HG02759 (cell line): ENCODE measurements around the gene GMNN.
"Not testable (repeated sequence)": the region's sequence is repeated elsewhere in the genome, so short reads cannot be mapped to it uniquely, and the experiment has no call there.

Experiments used
- ATAC-seq: cut with Tn5 transposase; IDR thresholded peaks from one replicate; pipeline ENCODE4 v1.9.1; 2021; ENCODE audit warnings: mild to moderate bottlenecking, moderate library complexity; ENCODE audit not compliant: unreplicated experiment

Gene GMNN

GRCh38 chr6:24761193-24761835, 13.4 kb upstream of the GMNN start:
- ATAC-seq = no peak

GRCh38 chr6:24761851-24762250, 12.9 kb upstream of the GMNN start:
- ATAC-seq = no peak

- ATAC-seq = no peak
Observed at GRCh38 chr6:24763578-24763977, 11.2 kb upstream of the GMNN start.

- ATAC-seq = not testable (repeated sequence)
Observed at GRCh38 chr6:24764833-24765828, 9.6 kb upstream of the GMNN start.

DNA sequence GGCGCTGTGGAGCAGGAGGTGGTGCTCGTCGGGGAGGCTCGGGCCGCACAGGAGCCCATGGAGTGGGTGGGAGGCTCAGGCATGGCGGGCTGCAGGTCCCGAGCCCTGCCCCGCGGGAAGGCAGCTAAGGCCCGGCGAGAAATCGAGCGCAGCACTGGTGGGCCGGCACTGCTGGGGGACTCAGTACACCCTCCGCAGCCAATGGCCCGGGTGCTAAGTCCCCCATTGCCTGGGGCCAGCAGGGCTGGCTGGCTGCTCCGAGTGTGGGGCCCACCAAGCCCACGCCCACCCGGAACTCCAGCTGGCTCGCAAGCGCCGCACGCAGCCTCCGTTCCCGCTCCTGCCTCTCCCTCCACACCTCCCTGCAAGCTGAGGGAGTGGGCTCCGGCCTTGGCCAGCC, 8.8 kb upstream of the GMNN start:
- not testable (repeated sequence) for ATAC-seq

- no peak for ATAC-seq
Observed at GRCh38 chr6:24766680-24767462, 7.9 kb upstream of the GMNN start.

GRCh38 chr6:24768361-24768760, 6.4 kb upstream of the GMNN start:
- ATAC-seq = no peak

DNA sequence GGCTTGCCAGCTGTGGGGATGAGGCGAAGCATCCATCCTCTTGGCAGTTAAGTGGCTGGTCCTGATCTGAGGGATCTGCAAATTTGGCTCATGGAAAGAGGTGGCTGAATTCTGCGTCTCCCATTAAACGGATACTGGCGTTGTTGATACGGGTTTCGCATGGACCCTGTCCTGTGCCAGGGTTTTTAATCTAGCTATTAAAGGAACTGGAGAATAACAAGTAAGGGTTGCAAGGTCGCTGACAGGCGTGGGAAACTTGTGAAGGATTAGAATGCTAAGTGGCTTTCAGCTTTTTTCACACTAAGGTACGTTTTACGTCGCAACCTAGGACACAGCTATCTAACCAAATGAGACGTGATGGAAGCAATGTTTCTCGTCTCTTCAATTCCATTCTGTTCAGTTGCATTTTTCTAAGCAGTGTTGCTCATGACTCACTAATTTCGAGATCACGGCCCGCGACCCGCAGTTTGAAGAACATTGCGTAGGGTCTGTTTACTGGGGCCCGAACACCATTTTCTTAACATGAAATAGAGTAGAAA, 852 bp downstream of the GMNN start:
- ATAC-seq = peak; percentile 11

GRCh38 chr6:24777227-24777626, 2.5 kb downstream of the GMNN start:
- no peak for ATAC-seq

DNA sequence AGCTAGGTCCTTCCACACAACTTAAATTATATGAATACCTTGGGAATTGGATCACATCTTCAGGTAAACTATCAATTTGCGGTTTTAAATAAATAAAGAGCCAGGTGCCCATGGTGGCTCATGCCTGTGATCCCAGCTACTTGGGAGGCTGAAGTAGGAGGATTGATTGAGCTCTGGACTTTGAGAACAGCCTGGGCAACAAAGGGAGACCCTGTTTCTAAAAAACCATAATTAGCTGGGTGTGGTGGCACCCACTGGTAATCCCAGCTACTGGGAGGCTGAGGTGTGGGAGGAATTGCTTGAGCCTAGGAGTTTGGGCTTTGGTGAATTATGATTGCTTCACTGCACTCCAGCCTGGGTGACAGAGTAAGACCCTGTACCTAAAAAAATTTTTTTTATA, 3.4 kb downstream of the GMNN start:
- ATAC-seq = no peak

GRCh38 chr6:24778878-24779277, 4.1 kb downstream of the GMNN start:
- ATAC-seq = no peak

DNA sequence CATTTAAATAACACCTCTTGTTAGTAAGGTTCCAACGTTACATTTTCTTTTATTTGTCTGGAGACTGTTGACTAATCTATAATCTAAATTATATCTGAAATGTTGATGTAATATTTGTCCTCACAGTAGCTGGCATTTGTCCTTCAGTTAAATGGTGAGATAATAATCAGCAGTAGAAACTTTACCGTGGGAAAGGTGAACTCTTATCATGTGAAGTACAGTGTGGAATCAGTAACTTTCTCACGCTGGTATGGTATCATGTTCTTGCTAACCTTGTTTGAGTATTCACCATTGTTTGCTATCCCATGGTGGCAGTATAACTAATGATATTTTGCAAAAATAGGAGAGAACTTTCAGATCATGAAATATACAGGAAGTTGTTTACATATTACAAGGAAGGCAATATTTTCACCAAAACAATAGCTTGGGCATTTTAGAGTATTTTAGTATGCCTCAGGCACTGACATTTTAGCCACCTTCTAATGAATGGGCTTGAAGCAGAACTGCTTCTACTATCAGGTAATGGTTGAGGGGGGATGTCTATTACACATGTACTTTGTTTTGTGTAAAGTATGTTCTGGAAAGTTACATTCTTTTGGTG, 4.8 kb downstream of the GMNN start:
- no peak for ATAC-seq

DNA sequence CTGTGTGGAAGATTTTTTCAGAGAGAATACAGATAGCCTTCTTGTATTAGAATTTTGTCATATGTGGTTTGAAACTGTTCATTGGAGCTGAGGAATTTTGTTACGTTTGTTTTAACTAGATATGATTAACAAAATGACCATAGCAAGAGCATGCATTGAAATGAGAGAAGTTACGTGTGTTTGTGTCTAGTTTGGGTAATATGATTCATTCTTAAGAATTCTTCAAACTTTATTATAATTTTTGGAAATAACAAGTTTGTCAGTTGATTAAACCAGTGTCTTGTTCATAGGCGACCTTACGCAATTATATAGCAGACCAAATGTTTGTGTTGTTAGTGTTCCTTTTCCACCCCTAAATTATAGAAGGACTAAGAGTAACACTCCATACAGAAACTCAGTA, 5.5 kb downstream of the GMNN start:
- ATAC-seq = no peak

GRCh38 chr6:24788031-24788665, 13.4 kb downstream of the GMNN start:
- no peak for ATAC-seq

GRCh38 chr6:24795106-24795505, 20.4 kb downstream of the GMNN start:
- ATAC-seq = no peak

GRCh38 chr6:24796616-24797290, 22.0 kb downstream of the GMNN start:
- ATAC-seq = no peak

DNA sequence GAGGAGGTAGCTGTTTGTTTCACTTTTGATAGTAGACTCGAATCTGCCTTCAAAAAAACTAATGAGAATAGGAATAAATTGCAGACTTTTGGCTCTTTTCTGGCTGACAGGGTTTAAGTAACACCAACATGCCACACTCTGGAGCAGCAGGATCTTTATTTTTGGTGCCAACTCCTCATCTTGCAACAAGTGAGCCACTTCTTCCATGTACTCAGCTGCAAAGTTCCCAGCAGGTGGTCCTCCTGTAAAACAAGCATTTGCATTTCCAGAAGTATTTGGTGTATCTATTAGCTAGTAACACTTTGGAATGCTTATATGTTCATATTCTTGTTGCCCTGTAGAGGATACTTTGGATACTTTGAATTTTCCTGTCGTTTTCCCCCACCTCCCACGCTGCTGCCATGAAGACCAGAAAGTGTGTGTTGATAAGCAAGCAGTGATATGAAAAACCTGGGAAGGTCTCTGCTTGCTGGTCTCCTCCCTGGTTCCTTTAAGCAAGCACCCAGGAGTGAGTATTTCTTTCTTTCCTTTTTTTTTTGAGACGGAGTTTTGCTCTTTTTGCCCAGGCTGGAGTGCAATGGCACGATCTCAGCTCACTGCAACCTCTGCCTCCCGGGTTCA, 23.0 kb downstream of the GMNN start:
- no peak for ATAC-seq

- no peak for ATAC-seq
Observed at GRCh38 chr6:24798740-24799540, 24.2 kb downstream of the GMNN start, which contains the start of gene ARMH2. TSS of gene ARMH2 (minus strand) at chr6:24798917. CDS start at chr6:24798857, 60 bp downstream.
